Measurements from ENCODE around the gene PCK2. TPM values are rescaled to one million over a fixed set of nuclear protein-coding genes. Genes with fewer than 3 reads are reported as not detected.
"Not testable (repeated sequence)": the region's sequence is repeated elsewhere in the genome, so short reads cannot be mapped to it uniquely, and the experiment has no call there.

The PCK2 gene
- 24.8 TPM for total RNA-seq

- DNase-seq (ENCODE audit: low read depth in 2 of 3, low spot score in 2 of 3), result peak in 2 of 3 donors; percentile 76 to 85
These were observed at the start of gene PCK2 for GRCh38 chr14:24093901-24094840. Gene PCK2 (plus strand): TSS chr14:24094311. CDS start chr14:24094406, 95 bp downstream.

DNA sequence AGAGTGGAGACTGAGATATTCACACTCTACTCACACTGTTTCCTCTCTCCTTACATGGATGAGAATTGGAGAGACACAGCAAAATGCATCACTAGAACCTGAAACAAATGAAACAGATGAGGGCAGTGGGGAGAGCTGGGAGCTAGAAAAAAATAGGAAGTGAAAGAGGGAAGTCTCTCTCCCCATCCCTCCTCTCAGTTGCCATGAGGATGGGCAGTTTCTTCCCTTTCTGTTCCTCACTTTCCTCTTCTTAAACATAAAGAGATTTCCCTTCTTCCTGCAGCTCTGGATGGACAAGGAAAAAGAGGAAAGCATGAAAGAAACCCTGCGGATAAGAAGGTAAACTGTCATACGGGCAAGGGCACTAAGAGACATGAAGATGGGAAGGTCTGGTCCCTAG, 45.1 kb upstream of the PCK2 start:
- DNase-seq (ENCODE audit: low read depth in 2 of 3, low spot score in 2 of 3), result not testable (repeated sequence)

DNA sequence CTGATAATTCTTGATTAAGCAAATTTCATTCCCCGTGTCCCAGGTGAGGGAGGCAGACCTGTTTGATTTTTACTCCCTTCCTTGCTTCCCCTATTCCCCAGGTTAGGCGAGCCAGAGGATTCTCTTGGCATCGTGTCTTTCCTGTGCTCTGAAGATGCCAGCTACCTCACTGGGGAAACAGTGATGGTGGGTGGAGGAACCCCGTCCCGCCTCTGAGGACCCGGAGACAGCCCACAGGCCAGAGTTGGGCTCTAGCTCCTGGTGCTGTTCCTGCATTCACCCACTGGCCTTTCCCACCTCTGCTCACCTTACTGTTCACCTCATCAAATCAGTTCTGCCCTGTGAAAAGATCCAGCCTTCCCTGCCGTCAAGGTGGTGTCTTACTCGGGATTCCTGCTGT, 43.4 kb upstream of the PCK2 start:
- not testable (repeated sequence) for DNase-seq (ENCODE audit: low read depth in 2 of 3, low spot score in 2 of 3)

GRCh38 chr14:24051176-24051788, 42.8 kb upstream of the PCK2 start:
- DNase-seq (ENCODE audit: low read depth in 2 of 3, low spot score in 2 of 3), result no peak

GRCh38 chr14:24051789-24052655, 42.1 kb upstream of the PCK2 start, which contains the start of gene CARMIL3:
Gene CARMIL3 (plus strand): TSS chr14:24052009. CDS start chr14:24052154, 145 bp downstream.
- DNase-seq (ENCODE audit: low read depth in 2 of 3, low spot score in 2 of 3), result peak in 2 of 3 donors; percentile 57 to 61

DNA sequence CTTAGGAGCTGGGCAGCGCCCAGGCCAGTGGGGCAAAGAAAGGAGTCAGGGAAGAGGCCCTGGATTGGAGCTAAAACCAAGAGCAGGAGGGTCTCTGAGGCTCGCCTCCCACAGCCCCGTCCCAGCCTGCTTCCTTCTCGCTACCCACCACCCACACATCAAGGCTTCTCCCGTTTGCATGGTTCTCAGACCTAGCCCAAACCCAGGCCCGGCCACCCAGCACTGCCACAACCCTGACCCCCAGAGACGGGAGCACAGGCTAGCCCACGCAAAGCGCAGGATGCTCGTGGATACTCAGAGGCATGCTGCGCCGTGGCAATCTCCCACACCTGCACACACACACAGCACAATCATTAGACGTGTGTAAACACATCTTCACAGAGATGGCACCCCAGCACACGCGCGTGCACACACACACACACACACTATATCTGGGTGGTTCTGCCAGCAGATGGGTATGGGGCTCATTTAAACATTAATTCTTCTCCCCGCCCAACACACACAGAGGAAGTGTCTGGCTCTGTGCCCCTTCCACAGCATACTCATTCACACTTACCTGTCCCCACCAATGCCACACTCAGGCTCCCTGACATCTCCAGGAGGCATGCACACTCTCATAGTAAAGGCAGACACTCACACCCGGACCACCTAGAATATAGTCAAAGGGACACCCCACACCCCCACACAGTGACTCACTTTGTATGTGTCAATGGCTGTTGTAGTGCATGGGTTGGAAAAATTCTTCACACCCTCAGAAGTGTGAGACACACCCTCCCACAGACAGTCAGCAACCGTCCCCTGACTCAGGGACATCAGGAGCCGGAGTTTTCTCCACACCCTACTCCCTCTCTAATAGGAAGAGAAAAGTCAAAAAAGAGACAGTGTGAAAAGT, 41.2 kb upstream of the PCK2 start:
- no peak for DNase-seq (ENCODE audit: low read depth in 2 of 3, low spot score in 2 of 3)

DNA sequence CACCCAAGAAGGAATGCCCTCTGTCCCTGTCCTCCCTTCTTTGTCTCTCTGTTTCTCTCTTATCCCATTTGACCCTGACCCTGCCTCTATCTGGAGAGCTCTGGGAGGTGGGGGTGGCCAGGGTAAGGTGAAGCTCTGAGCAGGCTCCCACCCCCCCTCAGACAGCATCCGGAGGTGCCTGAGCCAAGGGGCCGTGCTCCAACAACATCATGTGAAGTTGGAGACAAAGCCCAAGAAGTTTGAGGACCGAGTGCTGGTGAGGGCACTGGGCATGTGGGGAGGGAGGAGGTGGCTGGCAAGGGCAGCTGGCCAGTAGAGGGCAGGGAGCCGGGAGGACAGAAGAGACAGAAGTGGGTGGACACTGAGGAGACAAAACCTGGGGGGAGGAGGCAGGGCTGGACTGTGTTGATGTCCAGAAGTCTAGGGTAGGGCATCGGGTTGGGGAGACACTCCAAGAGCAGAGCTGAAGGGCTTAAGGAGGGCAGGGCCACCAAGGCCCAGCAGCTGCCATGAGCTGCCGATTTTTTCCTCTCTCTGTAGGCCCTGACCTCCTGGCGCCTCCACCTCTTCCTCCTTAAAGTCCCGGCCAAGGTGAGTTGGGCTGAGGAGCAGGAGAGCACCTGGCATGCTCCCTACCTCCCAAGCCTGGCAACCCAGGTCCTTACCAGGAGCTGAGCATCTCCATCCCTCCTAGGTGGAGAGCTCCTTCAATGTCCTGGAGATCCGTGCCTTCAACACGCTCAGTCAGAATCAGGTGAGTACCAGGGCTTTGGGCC, 40.4 kb upstream of the PCK2 start:
- DNase-seq (ENCODE audit: low read depth in 2 of 3, low spot score in 2 of 3), result no peak

GRCh38 chr14:24054324-24054641, 39.8 kb upstream of the PCK2 start:
- no peak for DNase-seq (ENCODE audit: low read depth in 2 of 3, low spot score in 2 of 3)

DNA sequence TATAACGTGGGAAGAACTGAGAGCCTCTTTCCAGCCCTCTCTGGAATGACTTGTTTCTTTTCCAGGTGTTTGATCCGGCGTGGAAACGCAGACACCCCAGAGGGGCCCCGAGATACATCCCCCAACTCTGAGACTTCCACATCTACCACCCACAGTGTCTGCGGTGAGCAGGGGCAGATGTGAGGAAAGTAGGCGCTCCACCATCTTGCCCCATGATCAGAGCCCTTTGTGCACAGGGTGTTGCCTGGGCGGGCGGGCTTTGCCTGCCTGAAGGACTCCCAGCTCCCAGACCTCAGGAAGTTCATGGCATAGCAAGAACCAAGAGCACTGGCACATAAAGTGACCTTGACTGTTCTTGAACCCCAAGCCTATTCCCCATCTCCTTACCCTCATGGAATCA, 39.5 kb upstream of the PCK2 start:
- DNase-seq (ENCODE audit: low read depth in 2 of 3, low spot score in 2 of 3), result no peak

GRCh38 chr14:24055971-24056799, 37.9 kb upstream of the PCK2 start:
- no peak for DNase-seq (ENCODE audit: low read depth in 2 of 3, low spot score in 2 of 3)

GRCh38 chr14:24056800-24057184, 37.3 kb upstream of the PCK2 start:
- DNase-seq (ENCODE audit: low read depth in 2 of 3, low spot score in 2 of 3), result no peak

GRCh38 chr14:24057271-24057670, 36.8 kb upstream of the PCK2 start:
- DNase-seq (ENCODE audit: low read depth in 2 of 3, low spot score in 2 of 3), result no peak

- DNase-seq (ENCODE audit: low read depth in 2 of 3, low spot score in 2 of 3), result no peak
These were observed 36.2 kb upstream of the PCK2 start for GRCh38 chr14:24057867-24058259.

- peak in 1 of 3 donors; percentile 66 for DNase-seq (ENCODE audit: low read depth in 2 of 3, low spot score in 2 of 3)
These were observed 35.7 kb upstream of the PCK2 start for GRCh38 chr14:24058260-24058950.

DNA sequence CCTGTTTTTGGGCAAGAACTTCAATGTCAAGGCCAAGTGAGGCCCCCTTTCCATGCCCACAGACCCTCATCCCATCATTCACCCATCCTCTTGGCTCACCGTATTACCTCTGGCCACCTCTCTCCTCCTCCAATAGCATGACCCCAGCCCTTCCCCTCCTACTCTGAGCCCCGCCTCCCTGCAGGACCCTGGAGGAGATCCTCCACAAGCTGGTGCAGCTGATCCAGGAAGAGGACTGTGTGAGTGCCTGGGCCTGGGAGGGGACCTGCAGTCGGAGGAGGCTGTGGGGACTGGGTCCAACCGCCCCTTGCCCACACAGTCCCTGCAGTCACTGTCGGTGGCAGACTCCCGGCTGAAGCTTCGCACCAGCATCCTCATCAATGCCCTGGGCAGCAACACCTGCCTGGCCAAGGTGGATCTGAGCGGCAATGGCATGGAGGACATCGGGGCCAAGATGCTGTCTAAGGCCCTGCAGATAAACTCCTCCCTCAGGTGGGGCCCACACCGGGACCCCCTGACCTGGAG, 35.1 kb upstream of the PCK2 start:
- no peak for DNase-seq (ENCODE audit: low read depth in 2 of 3, low spot score in 2 of 3)

- no peak for DNase-seq (ENCODE audit: low read depth in 2 of 3, low spot score in 2 of 3)
These were observed 34.2 kb upstream of the PCK2 start for GRCh38 chr14:24059841-24060388.

GRCh38 chr14:24060443-24060842, 33.7 kb upstream of the PCK2 start:
- DNase-seq (ENCODE audit: low read depth in 2 of 3, low spot score in 2 of 3), result no peak
